NAMALWA (cell line): ENCODE measurements around the gene HS2ST1.
"Not testable (repeated sequence)": the region's sequence is repeated elsewhere in the genome, so short reads cannot be mapped to it uniquely, and the experiment has no call there.

Experiments used
- DNase-seq: peaks from one replicate; pipeline ENCODE4 v3.0.0-alpha.2; 2015; ENCODE audit warnings: low spot score

The HS2ST1 gene

DNA sequence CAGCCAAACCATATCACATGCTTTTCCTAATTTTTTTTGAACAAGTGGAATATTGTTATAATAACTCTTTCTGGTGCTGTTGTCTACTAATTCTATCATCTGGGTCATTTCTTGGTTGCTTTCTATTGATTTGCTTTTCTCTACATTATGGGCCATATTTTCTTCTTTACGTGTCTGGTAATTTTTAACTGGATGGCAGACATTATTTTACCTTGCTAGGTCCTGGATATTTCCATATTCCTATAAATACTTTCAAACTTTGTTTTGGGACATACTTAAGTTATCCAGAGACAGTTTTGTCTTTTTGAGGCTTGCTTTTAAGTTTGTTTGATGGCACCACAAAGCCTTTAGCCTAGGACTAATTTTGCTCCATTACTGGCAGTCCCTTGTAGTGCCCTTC is 11.3 kb downstream of the HS2ST1 start:
- no peak for DNase-seq

DNA sequence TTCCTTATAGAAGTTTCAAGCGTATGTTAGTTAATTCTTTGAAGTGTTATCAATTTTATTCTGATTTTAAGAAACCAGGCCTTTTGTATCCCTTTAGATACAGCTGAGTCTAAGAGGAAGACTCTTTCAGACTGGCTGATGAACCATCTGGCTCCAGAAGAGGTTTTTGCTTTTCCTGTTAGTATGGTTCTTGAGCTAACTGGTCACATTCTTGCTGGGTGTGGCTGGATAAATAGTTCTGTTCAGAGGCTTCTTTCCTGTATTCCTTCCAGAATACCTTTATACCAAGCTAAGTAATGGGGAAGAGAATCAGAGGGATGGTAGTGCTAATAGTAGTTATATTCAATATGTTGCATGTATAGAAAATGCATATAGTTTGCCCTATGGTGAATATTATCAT is 12.4 kb downstream of the HS2ST1 start:
- DNase-seq, result no peak

- no peak for DNase-seq
Measured at GRCh38 chr1:86928819-86929218, 14.4 kb downstream of the HS2ST1 start.

- no peak for DNase-seq
Measured at GRCh38 chr1:86933051-86933450, 18.6 kb downstream of the HS2ST1 start.

DNA sequence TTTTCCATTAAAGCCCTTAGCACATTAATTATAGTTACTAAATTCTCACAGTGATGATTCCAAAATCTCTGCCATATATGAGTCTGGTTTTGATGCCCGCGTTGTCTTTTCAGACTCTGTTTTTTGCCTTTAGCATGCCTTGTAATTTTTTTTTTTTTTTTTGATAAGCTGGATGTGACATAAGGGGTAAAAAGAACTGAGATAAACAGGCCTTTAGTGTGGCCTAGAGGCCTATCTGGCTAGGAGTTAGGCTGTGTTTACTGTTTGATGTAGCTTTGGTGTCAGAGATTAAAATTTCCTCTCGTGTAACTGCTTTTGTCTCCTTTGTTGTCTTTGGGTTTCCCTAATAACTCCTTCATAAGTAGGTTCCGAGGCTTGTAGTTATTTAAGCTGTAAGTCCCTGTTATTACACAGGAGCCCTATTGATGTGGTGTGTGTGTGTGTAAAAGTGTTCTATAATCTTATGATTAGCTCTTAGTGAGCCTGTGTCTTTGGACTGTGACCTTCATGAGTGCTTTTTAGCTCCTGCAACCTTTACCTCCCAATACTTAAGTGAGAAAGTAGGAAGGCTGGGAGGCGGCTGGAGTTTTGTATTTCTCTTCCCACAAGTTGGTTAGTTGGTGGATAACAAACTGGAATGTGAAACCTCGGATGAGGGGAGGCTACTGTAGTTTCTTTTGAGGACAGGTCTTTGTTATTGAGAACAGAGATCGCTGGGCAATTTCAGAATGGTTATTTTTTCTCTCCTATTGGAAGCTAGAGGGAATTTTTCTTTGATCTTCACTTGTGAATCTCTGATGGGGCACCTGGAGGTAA is 19.3 kb downstream of the HS2ST1 start:
- no peak for DNase-seq

- no peak for DNase-seq
Measured at GRCh38 chr1:86938450-86938849, 24.0 kb downstream of the HS2ST1 start.

DNA sequence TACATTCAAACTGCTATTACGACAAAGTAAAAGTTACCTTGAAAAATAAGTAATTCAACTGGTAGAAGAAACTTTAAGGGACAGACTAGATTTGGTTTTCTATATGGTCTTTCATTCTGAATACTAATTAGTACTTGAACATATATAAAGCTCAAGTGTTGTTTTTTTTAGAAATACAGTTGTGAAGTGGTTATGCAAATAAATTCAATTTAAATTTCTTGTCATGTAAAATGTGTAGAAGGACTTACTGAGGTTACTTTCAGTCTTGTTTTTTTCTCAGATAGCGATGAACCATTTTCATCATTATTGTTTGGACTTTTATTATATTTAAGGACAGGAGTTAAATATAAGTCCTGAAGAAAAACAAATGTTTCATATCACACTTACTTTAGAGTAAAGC is 24.4 kb downstream of the HS2ST1 start:
- no peak for DNase-seq

DNA sequence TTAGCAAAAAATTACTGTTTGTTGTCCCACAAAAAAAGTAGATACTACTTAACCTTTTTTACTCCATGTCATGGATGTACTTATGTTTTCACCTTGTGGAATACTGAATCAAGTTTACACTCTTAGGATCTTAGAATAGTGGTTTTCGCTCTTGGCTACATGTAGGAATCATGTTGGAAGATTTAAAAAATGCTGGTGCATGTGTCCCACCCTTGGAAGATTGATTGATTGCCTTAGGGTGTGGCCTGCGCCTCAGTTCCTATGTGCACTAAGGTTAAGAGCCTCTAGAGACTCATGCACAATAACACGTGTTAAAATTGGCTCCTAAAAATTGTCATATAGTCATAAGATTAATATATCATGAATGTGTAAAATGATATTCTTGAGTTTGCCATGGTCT is 25.0 kb downstream of the HS2ST1 start:
- DNase-seq, result no peak

- no peak for DNase-seq
Measured at GRCh38 chr1:86940599-86940998, 26.2 kb downstream of the HS2ST1 start.

DNA sequence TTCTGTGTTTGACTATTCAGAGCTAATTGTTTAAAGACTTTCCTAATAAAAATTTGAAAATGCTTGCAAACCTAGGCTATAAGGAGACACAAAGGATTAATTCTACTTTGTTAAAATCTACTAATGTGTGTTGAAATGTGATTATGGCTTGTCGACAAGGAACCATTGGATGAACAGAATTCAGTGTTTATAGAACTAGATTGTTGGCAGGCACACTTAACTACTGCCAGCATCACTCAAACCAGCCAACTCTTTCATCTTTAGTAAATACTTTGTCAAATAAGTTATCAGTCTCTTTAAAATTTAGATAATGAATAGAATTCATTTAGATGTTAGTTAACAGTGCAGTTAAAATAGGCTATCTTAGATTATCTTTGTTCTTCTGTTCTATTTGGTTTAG is 27.6 kb downstream of the HS2ST1 start:
- DNase-seq, result no peak

DNA sequence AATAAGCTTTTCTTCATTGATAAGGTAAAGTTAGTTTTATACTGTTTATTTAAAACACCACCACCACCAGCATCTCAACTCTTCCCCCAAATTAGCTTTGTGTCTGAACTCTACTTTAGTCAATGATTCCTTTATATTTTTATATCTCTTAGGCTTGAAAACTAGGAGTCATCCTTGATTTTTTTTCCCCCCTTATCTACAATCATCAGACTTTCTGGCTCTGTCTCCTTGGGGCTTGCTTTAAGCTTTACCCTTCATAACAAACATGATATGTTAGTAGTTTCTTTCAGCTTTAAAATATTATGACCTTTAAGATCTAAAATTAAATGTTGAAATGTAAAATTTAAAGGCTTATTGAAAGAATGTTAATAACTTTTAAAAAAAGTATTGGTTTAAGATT is 28.3 kb downstream of the HS2ST1 start:
- DNase-seq, result no peak

GRCh38 chr1:86948212-86948611 is 33.8 kb downstream of the HS2ST1 start:
- DNase-seq, result no peak

DNA sequence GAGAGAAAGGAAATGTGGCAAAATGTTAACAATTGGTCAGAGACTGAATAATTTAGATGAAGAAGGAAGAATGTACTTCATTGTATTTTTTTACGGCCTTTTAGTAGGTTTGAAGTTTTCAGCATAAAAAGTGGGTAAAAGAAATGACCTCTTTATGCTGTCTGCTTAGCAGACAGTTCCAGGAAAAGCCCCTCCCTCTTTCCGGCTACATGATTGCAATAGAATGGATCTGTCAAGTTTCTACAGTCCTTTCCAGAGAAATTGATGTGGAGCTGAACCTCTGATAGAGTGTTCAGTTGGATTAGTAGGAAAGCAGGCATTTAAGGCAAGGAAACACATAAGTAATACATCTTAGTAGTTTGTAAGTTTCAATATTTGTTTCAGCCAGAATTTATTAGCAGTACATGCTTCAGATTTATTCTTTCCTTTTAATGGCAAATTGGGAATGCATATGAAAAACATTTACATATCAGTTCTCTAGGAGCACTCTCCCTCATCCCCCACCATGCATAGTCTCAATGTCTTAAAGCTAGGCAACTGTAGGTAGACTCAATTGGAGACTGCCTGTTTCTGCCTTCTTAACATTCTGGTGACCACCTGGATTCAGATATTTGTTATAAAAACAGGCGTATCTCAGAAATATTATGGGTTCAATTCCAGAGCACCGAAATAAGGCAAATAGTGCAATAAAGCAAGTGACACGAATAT is 36.4 kb downstream of the HS2ST1 start:
- no peak for DNase-seq

DNA sequence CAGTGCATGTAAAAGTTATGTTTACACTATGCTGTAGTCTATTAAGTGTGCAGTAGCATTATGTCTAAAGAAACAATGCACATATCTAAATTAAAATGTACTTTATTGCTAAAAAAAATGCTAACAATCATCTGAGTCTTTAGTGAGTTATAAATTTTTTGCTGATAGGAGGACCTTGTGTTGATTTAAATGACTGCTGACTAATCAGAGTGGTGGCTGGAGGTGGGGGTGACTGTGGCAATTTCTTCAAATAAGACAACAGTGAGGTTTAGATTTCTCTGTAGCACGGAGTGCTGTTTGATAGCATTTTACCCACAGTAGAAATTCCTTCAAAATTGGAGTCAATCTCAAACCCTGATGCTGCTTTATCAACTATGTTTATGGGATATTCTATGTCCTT is 37.0 kb downstream of the HS2ST1 start:
- DNase-seq, result no peak

DNA sequence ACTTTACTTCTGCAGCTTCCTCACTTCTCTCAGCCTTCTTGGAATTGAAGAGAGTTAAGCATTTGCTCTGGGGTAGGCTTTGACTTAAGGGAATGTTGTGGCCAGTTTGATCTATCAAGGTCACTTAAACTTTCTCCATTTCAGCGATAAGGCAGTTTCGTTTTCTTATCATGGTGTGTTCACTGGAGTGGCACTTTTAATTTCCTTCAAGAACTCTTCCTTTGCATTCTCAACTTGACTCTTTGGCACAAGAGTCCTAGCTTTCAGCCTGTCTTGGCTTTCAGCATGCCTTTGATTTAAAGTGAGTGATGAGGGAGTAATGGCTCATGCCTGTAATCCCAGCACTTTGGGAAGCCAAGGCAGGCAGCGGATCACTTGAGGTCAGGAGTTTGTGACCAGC is 38.7 kb downstream of the HS2ST1 start:
- no peak for DNase-seq

GRCh38 chr1:86955678-86956077 is 41.2 kb downstream of the HS2ST1 start:
- no peak for DNase-seq

DNA sequence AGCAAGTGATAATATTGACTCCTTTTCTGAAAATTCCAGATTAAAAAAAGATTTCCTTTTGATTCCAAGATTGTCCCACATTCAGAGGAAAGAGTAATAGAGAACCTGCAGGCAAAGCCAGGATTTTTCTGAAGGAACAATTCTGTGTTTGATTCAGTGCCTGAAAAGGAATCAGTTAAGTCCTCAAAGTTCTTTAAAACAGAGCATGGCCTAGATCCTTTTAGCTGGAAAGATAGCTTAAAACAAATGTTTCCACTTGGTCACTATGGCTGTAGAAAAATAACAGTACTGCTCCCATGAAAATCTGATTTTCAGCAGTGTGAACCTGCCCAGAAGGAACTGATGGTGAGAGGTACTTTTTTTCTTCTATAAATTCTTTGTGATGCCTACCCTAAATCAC is 41.8 kb downstream of the HS2ST1 start:
- DNase-seq, result no peak

GRCh38 chr1:86957221-86957620 is 42.8 kb downstream of the HS2ST1 start:
- DNase-seq, result no peak

DNA sequence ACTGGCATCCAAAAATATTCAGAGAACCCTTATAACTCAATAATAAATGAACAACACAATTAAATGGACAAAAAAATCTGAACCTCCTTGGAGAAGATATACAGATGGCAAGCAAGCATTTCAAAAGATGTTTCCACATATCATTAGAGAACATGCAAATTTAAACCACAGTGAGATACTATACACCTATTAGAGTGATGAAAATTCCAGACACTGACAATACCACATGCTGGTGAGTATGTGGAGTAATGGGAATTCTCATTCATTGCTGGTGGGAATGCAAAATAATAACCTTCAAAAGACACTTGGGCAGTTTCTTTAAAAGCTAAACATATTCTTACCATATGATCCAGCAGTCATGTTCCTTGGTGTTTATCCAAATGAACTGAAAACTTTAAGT is 46.1 kb downstream of the HS2ST1 start:
- DNase-seq, result no peak

- not testable (repeated sequence) for DNase-seq
Measured at GRCh38 chr1:86963841-86964240, 49.4 kb downstream of the HS2ST1 start.

GRCh38 chr1:86965012-86965826 is 50.8 kb downstream of the HS2ST1 start:
- peak; percentile 54 for DNase-seq

- no peak for DNase-seq
Measured at GRCh38 chr1:86965827-86966182, 51.4 kb downstream of the HS2ST1 start.

- DNase-seq, result no peak
Measured at GRCh38 chr1:86970938-86971337, 56.5 kb downstream of the HS2ST1 start.
